Body of pancreas (tissue), 4 donors: Measurements from ENCODE around the gene VEGFA.

Experiments
- CTCF ChIP-seq, 7 experiments: fragments of 450-650 bp in 4 of 7; fragments of 200-600 bp in 3 of 7; sonication (generic) in 3 of 7; IDR thresholded peaks; one replicate each; pipeline ENCODE4 v1.5.1; 2016 to 2019; ENCODE audit warnings: antibody characterized with exemption in 7 of 7
- POLR2A ChIP-seq, 3 donors: fragments of 450-650 bp; IDR thresholded peaks; one replicate each; pipeline ENCODE4 v1.6.1; 2016; ENCODE audit warnings: antibody characterized with exemption in 3 of 3, mild to moderate bottlenecking in 2 of 3

DNA sequence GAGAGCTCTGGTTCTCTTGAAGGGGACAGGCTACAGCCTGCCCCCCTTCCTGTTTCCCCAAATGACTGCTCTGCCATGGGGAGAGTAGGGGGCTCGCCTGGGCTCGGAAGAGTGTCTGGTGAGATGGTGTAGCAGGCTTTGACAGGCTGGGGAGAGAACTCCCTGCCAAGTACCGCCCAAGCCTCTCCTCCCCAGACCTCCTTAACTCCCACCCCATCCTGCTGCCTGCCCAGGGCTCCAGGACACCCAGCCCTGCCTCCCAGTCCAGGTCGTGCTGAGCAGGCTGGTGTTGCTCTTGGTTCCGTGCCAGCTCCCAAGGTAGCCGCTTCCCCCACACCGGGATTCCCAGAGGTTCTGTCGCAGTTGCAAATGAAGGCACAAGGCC, 9.8 kb downstream of the VEGFA start:
- TF ChIP-seq POLR2A (IDR thresholded peaks at IDR 0.05) (no peak), CTCF (IDR thresholded peaks at IDR 0.05) (no peak)
